HG03064 (cell line): ENCODE measurements around the gene HOXA6.

Source experiments
- ATAC-seq: cut with Tn5 transposase; IDR thresholded peaks from one replicate; pipeline ENCODE4 v1.9.1; 2021; ENCODE audit warnings: low read depth; ENCODE audit not compliant: unreplicated experiment

The HOXA6 gene

DNA sequence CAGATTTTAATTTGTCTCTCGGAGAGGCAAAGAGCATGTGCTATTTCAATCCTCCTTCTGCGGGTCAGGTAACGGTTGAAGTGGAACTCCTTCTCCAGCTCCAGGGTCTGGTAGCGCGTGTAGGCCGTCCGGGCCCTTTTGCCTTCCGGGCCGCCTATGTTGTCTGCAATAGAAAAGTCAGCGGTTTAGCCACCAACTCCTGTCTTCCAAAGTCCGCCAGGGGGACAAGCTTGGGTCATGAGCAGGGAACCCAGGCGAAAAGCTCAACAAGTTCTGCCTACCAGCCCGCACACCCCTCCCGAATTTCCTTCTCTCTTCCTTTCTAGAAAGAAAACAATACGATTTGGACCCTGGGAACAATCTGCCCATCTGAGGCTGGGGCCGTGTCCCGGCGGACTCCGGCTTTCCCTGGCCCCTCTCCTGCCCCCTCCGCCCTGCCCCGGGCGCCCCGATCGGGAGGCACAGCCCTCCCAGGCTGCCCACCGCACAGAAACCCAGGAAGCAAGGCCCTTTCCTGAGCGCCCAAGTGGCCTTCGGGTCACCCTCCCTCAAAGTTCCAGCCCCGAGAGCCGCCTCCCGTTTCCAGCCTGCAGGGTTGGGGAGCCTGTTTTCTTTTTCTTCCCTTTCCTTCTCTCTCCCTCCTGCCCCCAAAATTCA lies 5.5 kb downstream of the HOXA6 start:
- ATAC-seq = no peak

DNA sequence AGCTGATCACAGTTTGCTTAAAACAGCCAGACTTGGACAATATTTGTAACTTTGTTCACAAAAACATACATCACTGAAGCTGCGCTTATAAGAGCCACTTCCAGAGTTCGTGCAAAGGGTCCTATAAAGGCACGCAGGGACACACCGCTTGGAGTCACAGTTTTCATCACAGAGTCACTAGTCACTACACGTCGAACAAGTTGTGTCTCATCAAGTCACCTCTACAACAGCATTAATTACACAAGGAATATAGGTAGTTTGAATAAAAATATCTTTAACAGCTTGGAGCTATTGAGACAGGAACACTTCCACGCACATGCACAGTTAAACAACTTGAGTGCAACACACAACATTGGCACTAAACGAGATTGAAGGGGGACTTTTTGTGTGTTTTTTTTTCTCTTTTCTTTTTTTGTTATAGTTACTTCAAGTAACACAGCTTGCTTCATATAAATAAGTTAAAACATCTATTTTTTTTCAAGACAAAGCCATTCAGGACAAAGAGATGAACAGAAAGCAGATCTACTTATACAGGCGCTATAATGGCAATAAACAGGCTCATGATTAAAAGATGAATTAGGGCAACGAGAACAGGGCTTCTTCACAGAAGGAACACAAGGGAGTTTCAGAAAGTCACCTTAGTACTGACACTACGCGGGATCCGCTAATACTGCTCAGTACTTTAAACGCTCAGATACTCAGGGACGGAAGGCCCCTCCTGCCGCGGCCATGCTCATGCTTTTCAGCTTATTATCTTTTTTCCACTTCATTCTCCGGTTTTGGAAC lies 6.2 kb downstream of the HOXA6 start:
- no peak for ATAC-seq

DNA sequence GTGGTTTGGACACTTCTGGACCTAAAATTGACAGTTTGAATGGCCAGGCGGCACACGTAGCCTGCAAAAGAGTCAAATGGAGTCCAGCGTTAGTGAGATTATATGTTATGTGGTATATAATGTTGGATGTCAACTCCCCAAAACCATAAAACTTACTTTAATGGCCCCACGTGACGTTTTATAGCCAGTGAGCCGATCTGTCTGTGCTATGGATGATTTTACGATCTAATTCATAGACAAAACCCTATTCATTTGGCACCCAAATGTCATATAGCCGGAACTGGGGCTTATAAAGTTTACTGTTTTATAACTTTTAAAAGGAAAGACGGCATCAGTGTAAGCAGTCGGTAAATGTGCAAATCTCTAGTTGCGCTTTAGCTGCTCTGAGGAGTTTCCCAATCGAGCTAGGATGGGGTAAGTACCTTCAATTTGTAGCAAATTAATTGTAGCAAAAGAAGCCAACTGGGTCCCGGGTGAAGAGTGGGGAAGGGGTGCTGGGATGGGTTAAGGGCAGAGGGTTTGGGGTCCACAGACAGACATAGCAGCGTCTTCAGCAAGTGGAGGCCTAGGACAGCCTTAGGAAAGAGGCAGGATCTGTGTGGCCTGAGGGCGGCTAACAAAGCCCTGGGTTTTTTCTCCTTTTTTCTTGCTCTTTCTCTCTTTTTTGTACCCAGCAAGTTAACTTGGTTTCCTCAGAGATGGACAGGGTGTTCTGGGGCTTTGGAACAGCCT lies 7.3 kb downstream of the HOXA6 start:
- ATAC-seq = no peak

DNA sequence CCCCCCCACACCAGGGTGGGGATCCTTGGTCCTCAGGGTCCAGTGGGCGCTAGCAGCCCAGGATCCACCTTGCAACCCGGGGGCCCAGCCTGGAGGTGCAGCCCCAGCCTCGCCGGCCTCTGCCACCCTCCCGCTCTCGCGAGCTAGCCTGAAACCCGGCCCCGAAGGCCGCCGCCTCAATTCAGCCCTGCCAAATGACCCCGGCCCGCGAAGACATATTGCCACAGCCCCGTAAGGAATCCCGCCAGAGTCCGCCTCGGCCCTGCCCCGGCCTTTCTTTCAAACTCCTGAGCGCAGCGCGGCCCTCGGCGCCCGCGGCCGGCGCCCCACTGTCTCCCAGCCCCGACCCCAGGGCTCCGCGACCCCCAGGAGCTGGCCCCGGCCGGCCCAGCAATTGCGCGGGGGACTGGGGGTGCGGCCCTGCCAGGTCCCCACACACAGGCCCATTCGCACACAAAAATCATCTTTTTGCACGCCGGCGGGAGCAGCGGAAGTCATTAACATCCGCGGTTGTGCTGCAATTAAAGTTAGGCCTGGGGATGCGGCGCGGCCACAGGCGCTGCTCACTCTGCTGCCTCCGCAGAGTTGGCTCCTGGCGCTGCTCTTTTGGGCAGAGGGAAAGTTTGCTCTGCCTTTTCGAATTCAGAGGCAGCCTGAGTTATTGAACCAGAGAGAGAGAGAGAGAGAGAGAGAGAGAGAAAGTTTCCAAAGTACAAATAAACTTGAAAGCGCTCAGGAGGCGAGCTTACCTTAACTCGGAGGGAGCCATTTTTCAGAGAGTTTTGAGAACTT lies 8.0 kb downstream of the HOXA6 start:
- no peak for ATAC-seq

DNA sequence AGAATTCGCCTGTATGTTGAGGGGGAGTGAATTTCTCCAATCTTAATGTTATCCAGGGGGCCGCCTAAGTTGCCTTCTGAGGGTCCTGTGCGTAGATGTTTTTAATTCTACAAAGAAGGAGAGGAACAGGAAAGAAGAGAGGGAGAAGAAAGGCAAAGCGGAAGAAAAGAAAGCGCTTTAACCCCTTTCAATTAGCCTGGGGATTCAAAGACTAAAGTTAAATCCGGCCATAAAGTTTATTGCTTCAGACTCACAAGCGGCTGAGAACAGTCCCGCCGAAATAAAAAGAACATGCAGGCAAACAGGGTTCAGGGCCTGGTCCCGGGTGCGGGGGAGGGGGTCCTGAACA lies 8.6 kb downstream of the HOXA6 start:
- no peak for ATAC-seq

DNA sequence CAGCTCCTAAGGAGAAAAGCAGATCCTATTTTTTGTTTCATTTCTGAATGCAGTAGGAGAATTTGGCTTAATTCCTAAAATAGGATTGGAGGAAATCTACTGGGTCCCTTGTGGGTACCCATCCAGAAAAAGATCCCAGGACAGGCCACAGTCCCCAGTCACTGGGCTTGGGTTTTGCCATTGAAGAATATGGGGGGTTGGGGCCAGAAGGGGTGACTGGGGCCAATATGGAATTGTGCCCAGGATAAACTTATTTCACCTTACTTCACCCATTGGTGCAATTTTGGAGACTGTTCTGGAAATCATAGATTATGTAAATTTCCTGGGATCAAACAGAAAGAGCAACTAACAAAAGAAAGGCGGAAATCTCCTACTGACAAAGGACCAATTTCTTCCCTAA lies 9.1 kb downstream of the HOXA6 start:
- no peak for ATAC-seq

DNA sequence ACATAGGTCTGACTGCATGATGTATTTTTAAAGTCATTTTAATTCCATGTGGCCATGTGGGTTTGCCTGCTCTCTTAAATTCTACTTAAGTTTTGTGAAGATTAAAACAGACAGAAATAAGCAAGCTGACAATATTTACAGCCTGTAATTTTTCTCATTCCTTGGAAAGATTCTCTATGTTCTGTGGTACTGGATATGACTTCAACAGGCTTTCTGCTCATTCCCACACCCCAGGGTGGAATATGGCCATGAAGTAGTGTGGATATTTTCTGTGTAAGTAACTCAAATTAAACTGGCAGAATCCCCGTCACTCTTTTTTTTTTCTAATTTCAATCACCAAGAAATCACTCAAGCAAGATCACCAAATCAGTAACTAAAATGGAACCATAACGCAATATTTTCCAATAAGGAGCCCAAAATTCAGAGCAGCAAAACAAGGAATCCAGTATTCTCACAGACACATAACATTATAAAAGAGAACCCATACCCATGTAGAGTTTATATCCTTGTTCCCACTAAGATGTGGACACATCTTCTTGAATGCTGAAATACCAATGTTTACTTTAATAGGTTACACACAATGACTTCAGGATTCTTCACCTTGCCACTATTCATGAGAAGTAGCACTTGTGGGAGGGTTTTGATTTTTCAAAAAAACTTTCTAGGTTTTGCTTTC lies 9.8 kb downstream of the HOXA6 start:
- no peak for ATAC-seq

DNA sequence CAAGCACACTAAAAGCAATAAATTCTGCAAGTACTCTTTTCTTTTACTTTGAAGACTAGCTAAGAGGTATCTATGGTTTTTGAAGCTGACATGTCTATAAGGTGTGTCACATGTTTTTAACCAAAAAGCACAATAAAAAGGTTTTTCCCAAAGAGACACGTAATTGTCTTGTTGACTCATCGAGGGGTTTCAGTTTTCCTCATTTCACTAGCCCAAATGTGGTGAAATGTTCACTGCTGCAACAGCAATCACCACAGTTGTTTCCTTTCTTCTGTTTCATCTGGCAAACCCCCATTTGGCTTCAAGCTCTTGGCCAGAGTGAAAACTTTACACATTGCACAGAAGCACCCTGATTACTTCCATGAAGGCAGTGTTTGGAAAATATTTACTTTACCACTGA lies 13.2 kb downstream of the HOXA6 start:
- ATAC-seq = no peak

DNA sequence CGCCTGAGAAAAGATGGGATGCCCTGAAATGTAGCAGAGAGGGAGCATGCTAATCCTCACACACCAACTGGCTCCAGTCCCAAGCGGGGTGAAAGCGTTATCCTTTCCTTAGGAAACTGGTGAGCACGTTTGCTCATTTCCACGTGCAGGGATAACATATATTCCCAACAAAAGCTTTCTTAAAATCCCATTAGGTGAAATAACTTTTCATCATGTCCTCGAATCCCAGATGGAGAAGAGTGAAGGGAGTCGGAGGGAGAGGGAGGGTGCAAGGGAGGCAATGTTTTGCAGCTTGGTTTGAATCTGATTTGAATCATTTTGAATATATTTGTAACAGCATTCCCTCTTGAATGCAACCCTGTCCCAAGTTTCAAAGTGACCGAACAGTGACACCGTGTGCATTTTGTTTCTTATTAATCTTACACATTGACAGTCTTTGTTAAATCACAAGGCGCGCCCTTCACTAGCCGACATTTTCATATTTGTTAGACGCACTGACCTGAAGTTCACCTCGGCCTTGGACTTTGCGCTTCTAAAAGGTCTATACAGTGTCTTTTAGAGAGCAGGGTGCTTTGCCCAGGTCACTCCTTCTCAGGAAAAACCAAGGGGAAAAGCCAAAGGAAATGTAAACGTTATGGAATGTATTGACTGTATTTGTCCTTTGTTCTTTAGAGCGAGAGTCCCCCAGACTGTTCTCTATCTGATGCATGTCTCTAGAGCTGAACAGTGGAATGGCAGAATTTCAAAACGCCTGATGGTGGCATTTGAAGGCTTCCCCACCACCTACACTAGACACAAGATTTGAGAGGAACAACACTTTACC lies 14.0 kb downstream of the HOXA6 start:
- ATAC-seq = no peak

DNA sequence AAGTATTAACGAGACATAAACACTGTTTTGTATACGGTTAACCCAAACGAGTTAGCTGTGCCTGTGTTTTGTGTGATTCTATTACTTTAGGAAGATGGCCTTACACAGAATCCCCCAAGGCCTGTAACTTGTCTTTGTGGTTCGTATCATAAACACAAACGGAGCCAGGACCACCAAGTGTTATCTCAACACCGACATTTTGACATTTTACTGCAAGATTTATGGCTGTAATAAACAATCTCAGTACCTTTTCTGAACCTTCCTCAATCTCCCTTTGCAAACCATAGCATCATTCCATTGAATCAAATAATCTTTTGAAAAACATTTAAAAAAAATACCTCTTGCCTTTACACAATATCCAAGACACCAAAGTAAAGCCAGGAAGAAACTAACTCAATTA lies 14.6 kb downstream of the HOXA6 start:
- ATAC-seq = no peak

DNA sequence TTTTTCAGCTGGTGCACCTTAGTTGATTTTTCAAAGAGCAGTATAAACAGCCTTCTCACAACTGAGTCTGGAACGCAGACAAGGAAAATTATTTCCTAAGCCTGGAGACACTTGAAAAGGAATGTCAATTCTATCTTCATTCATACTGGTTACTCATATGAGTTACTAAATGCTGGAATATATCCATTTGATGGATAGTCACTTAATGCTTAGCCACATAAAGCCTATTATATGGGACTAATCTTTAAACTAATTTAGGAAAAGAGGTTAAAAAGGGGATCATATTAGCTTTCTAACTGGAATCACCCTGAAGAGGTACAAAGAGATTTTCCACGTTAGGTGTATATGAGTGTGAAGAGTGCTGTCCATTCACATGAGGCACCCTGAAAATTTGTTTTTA lies 15.4 kb downstream of the HOXA6 start:
- no peak for ATAC-seq

DNA sequence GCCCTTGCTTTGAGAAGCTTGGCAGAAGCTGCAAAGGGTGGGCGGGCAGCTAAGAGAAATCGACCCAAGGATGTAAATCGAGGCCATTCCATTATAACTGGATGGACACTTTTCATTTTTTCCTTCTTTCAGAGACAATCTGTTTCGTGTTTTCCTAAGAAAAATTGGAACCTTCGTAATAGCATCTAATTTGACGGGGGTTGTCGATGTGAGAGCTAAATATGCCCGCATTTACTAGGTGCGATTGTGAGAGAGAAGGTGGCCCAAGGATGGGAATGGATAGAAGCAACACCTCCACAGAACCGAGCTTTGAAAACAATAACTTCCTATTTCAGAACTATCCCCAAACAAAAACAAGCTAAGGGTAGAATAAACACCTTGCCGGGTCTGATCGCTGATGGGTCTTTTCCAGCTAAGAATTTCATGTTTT lies 16.2 kb downstream of the HOXA6 start:
- ATAC-seq = no peak

DNA sequence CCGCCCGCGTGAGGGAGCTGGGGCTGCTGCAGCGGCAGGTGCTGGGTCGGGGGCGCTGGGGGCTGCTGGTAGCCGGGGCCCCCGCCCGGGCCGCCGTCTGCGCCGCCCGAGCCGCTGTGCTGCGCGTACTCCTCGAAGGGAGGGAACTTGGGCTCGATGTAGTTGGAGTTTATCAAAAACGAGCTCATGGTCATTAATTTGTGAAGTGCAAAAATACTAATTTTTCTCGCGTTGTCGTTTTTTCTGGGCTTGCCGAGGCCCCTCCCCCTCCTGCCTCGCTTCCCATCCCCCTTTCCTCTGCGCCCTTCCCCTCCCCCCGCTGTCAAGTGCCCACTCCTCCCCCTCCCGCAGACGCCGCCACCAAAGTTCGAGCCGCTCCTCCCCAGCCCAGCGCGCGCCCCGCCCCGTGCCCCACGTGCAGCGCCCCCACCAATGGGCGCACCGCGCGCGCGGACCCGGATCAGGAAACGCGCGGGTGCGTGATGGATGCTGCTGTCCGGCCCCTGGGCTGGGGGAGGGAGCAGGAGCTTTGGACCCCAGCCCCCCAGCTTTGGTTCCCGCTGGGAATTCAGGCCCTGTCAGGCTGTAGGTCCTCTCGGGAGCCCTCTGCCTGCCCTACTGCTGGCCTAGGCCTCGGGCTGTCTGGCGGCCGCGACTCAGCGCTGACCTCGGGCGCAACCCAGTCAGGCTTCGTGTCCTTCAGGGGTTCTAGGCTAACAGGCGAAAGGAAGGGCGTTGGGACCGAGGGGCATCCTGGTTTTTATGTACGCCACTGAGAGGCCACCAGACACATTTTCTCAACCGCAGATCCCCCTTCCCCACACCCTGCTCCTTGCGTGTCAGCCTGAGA lies 16.8 kb downstream of the HOXA6 start, which contains the start of gene HOXA4:
Gene HOXA4 (minus strand): TSS at position 218 of the 850 bp plus-strand sequence. CDS start 24 bp downstream, at position 194.
- no peak for ATAC-seq

DNA sequence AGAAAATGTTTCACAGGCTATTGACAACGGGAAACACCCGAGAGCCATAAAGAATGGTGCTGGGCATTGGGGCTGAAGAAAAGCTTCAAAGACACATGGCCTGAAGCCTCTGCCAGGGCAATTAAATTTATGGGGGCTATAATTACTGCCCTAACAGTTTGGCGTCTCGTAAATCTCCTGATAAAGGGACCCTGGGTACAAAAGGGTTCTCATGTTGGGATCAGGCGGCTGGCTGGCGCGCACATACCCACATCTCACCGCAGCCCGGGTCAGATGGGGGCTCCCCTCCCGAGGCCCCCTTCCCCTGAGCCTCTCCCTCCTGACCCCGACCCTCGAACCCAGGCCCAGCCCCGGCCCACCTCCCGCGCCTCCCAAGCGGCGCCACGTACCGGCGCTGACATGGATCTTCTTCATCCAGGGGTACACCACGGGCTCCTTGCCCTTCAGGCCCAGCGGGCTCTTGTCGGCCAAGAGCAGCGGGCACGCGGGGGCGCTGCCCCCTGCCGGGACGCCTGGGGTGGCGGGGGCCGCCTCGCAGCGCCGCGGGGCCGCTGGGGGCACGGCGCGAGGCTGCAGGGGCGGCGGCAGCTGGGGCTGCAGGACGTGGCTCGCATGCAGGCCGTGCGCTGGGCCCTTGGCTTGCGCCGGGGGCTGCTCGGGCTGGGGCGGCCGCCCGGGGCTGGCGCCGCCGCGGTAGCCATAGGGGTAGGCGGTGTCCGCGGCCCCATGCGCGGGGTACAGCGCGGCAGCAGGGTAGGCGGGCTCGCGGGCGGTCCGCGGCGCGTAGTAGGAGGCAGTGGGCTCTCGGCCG lies 17.6 kb downstream of the HOXA6 start:
- ATAC-seq = no peak

DNA sequence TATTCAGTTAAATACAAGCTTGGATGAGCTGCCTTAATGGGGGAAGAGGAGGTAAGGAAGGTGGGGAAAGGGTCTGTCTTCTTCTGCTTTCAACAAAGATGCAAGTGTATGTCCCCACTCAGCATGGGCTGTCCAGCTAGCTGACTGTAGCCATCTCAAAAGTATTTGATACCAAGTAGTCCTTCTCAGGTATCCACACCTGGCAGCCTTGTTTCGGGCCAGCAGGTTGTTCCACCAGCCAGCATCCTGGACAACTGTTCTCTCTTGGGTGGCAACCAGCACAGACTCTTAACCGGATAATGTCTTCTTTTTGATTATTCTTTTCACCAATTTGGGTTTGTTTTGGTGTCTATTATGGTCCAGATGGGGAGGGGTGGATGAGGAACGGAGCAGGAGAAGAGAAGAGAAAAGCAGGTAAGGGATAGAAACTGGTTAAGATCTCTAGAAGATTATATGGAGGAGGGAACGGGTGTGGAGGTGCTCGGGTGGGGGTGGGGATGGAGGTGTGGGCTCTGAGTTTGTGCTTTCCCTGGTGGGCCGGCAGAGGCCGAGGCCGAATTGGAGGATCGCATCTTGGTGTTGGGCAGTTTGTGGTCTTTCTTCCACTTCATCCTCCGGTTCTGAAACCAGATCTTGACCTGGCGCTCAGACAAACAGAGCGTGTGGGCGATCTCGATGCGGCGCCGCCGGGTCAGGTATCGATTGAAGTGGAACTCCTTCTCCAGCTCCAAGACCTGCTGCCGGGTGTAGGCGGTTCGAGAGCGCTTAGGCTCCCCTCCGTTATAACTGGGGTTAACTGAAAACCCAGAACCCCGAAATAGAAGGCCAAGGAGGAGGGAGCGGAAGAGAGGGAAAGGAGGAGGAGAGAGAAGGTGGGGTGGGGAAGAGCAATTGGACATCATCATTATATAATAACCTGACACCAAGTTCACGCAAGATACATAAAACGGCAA lies 18.5 kb downstream of the HOXA6 start:
- ATAC-seq = no peak

DNA sequence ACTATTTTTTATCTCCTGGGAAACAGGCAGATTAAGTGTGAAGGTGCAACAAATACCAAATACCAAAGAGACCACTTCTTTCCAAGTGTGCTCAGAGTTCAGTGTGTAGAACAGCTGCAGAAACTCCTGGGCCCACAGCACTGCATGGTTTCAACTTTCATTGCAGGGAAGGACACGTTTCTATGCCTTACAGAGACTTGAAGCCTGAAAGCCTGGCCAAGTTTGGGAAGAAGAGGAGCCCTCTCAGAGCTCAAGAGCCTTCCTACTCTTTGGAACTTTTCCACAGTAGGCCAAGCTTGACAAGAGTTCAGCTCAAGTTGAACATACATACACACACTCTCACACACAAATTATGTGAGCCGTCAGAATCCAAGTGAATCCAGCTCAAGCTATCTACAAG lies 19.5 kb downstream of the HOXA6 start:
- ATAC-seq = no peak
